GM18502 (cell line): Measurements from ENCODE around the gene TMEM62.

Experiments used
- ATAC-seq: cut with Tn5 transposase; IDR thresholded peaks from one replicate; pipeline ENCODE4 v1.9.1; 2021; ENCODE audit warnings: mild to moderate bottlenecking; ENCODE audit not compliant: unreplicated experiment, poor library complexity

Gene TMEM62

GRCh38 chr15:43207024-43207423, 73.6 kb downstream of the TMEM62 start:
- ATAC-seq: no peak

- no peak for ATAC-seq
These were observed 74.9 kb downstream of the TMEM62 start for GRCh38 chr15:43208052-43209002.

- no peak for ATAC-seq
These were observed 75.9 kb downstream of the TMEM62 start for GRCh38 chr15:43209059-43209824.

- ATAC-seq: no peak
These were observed 76.9 kb downstream of the TMEM62 start for GRCh38 chr15:43210172-43210745.

GRCh38 chr15:43210807-43211206, 77.4 kb downstream of the TMEM62 start:
- ATAC-seq: no peak

- no peak for ATAC-seq
These were observed 77.9 kb downstream of the TMEM62 start for GRCh38 chr15:43211224-43211735.

GRCh38 chr15:43212299-43212698, 78.9 kb downstream of the TMEM62 start:
- no peak for ATAC-seq

- no peak for ATAC-seq
These were observed 79.6 kb downstream of the TMEM62 start for GRCh38 chr15:43212951-43213350.

GRCh38 chr15:43213466-43213865, 80.1 kb downstream of the TMEM62 start:
- ATAC-seq: no peak

- no peak for ATAC-seq
These were observed 80.8 kb downstream of the TMEM62 start for GRCh38 chr15:43214169-43214568.

GRCh38 chr15:43214592-43215295, 81.4 kb downstream of the TMEM62 start:
- ATAC-seq: no peak

GRCh38 chr15:43215961-43216360, 82.6 kb downstream of the TMEM62 start:
- ATAC-seq: no peak

- no peak for ATAC-seq
These were observed 85.7 kb downstream of the TMEM62 start for GRCh38 chr15:43218908-43219706.

GRCh38 chr15:43219929-43220928, 86.8 kb downstream of the TMEM62 start:
- ATAC-seq: no peak

- no peak for ATAC-seq
These were observed 87.6 kb downstream of the TMEM62 start, which contains the start of gene EPB42 for GRCh38 chr15:43220991-43221403. TSS of gene EPB42 (minus strand) at chr15:43221018. CDS start at chr15:43220825, 193 bp downstream.

GRCh38 chr15:43221422-43221821, 88.0 kb downstream of the TMEM62 start:
- no peak for ATAC-seq

- ATAC-seq: no peak
These were observed 92.0 kb downstream of the TMEM62 start for GRCh38 chr15:43225201-43225949.
